Neuronal stem cell (in vitro differentiated cells): Measurements from ENCODE around the gene COL6A3.
"Not testable (repeated sequence)": the region's sequence is repeated elsewhere in the genome, so short reads cannot be mapped to it uniquely, and the experiment has no call there.

Source experiments
- DNase-seq: peaks from one replicate; pipeline ENCODE4 v3.0.0-alpha.2; 2013; ENCODE audit warnings: low spot score
- H2AFZ ChIP-seq: one replicate; pipeline ENCODE4 v1.6.1; 2013; ENCODE audit warnings: mild to moderate bottlenecking, low read length, inconsistent platforms
- H2AK5ac ChIP-seq: 2 replicates; pipeline ENCODE4 v1.6.1; 2013; ENCODE audit warnings: low read depth, mild to moderate bottlenecking, inconsistent platforms, low read length, moderate library complexity, mixed read lengths
- H2BK120ac ChIP-seq: 2 replicates; pipeline ENCODE4 v1.6.1; 2013; ENCODE audit warnings: low read depth, mild to moderate bottlenecking, inconsistent platforms, low read length, moderate library complexity, mixed read lengths
- H2BK12ac ChIP-seq: one replicate; pipeline ENCODE4 v1.6.1; 2013; ENCODE audit warnings: low read length, inconsistent platforms
- H2BK15ac ChIP-seq: 2 replicates; pipeline ENCODE4 v1.6.1; 2013; ENCODE audit warnings: mild to moderate bottlenecking, low read length, inconsistent platforms, mixed read lengths
- H2BK5ac ChIP-seq: one replicate; pipeline ENCODE4 v1.6.1; 2013; ENCODE audit warnings: inconsistent platforms, mild to moderate bottlenecking, low read length, moderate library complexity
- H3K14ac ChIP-seq: one replicate; pipeline ENCODE4 v1.6.1; 2013; ENCODE audit warnings: low read length, inconsistent platforms
- H3K18ac ChIP-seq: 2 replicates; pipeline ENCODE4 v1.6.1; 2013; ENCODE audit warnings: low read length, inconsistent platforms
- H3K23ac ChIP-seq: 2 replicates; pipeline ENCODE4 v1.6.1; 2013; ENCODE audit warnings: low read depth, mild to moderate bottlenecking, mixed read lengths, low read length, inconsistent platforms; ENCODE audit not compliant: poor library complexity
- H3K27ac ChIP-seq: replicated peaks from 3 replicates; pipeline ENCODE4 v1.5.1; 2013; ENCODE audit warnings: low read length, inconsistent platforms
- H3K27me3 ChIP-seq, 3 experiments: 2 replicates each; pipeline ENCODE4 v1.6.1; 2013; ENCODE audit warnings: low read length in 3 of 3, mild to moderate bottlenecking in 2 of 3, inconsistent platforms in 1 of 3, low read depth in 1 of 3, mixed read lengths in 1 of 3, moderate library complexity in 1 of 3; ENCODE audit not compliant: control insufficient read depth in 3 of 3, insufficient read depth in 3 of 3
- H3K36me3 ChIP-seq, 2 donors: replicated peaks in 1 of 2; 2 replicates each; pipeline ENCODE4 v1.6.1; 2013; ENCODE audit warnings: low read length in 2 of 2; ENCODE audit not compliant: control insufficient read depth in 2 of 2, insufficient read depth in 2 of 2
- H3K4ac ChIP-seq: 2 replicates; pipeline ENCODE4 v1.6.1; 2013; ENCODE audit warnings: inconsistent platforms, mild to moderate bottlenecking, low read length, moderate library complexity
- H3K4me1 ChIP-seq, 2 donors: 1 replicate in 1 of 2; 2 replicates in 1 of 2; pipeline ENCODE4 v1.6.1; 2013; ENCODE audit warnings: low read length in 2 of 2, low read depth in 1 of 2; ENCODE audit not compliant: control insufficient read depth in 2 of 2, insufficient read depth in 1 of 2
- H3K4me2 ChIP-seq: one replicate; pipeline ENCODE4 v1.6.1; 2013; ENCODE audit warnings: mild to moderate bottlenecking, low read length, inconsistent platforms; ENCODE audit not compliant: insufficient read depth, poor library complexity, severe bottlenecking
- H3K4me3 ChIP-seq, 2 donors: 2 replicates each; pipeline ENCODE4 v1.5.1; 2013; ENCODE audit warnings: low read length in 2 of 2, mild to moderate bottlenecking in 2 of 2, inconsistent platforms in 1 of 2, moderate library complexity in 1 of 2
- H3K79me1 ChIP-seq: one replicate; pipeline ENCODE4 v1.6.1; 2013; ENCODE audit warnings: low read depth, mild to moderate bottlenecking, inconsistent platforms, low read length, moderate library complexity
- H3K9ac ChIP-seq: one replicate; pipeline ENCODE4 v1.6.1; 2013; ENCODE audit warnings: mild to moderate bottlenecking, low read depth, low read length, inconsistent platforms; ENCODE audit not compliant: poor library complexity
- H3K9me3 ChIP-seq, 2 donors: replicated peaks in 1 of 2; 2 replicates each; pipeline versions ENCODE3 to v1.6.1; 2013; ENCODE audit warnings: low read length in 2 of 2, mild to moderate bottlenecking in 2 of 2, inconsistent platforms in 1 of 2, low read depth in 1 of 2, mixed read lengths in 1 of 2, moderate library complexity in 1 of 2; ENCODE audit not compliant: control insufficient read depth in 2 of 2, insufficient read depth in 1 of 2
- H4K8ac ChIP-seq: one replicate; pipeline ENCODE4 v1.6.1; 2013; ENCODE audit warnings: low read depth, mild to moderate bottlenecking, inconsistent platforms, low read length, moderate library complexity
- H4K91ac ChIP-seq: one replicate; pipeline ENCODE4 v1.6.1; 2013; ENCODE audit warnings: low read length, low read depth, mild to moderate bottlenecking, inconsistent platforms; ENCODE audit not compliant: poor library complexity
- WGBS, 2 donors: extraction: QIAGEN DNeasy Blood & Tissue Kit; methylation state at CpG; one replicate each; pipeline ENCODE4 v1.1.7; 2013; ENCODE audit warnings: missing lambda C conversion rate in 2 of 2, mixed read lengths in 1 of 2; ENCODE audit not compliant: insufficient read length in 2 of 2, insufficient replicate concordance in 1 of 2; ENCODE audit errors: extremely low coverage in 2 of 2; 5-methylcytosine and 5-hydroxymethylcytosine counted together

The COL6A3 gene

DNA sequence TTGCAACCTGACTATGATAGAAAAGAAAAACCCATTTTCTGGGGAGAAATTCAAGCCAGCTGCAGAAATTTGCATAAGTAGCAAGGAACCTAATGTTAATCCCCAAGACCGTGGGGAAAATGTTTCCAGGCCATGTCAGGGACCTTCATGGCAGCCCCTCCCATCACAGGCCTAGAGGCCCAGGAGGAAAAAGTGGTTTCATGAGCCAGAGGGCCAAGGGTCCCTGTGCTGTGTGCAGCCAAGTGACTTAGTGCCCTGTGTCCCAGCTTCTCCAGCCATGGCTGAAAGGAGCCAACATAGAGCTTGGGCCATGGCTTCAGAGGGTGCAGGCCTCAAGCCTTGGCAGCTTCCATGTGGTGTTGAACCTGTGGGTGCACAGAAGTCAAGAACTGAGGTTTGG lies 110.7 kb downstream of the COL6A3 start:
- not testable (repeated sequence) for H3K18ac ChIP-seq, H3K27ac ChIP-seq

DNA sequence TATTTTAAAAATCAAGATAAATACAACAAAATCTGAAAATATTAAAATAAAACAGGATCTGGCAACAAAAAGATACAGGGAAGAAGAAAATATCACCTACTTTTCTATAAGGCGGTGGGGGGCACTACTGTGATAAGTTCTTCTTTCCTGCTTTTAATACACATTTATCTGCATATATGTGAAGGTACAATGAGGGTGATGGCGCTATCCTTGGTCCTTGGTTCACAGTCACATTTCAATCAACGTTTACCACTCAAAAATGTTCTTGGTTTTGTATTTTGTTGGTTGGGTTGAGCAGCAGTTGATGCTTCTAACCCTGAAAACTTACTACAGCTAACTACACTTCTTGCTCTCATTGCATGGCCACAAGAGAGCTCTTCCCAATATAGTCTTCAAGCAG lies 112.4 kb downstream of the COL6A3 start:
- H2AK5ac ChIP-seq: no peak overlapping the region
- no peak overlapping the region for H3K23ac ChIP-seq
- H3K9ac ChIP-seq: no peak overlapping the region
- no peak for DNase-seq
- H3K27ac ChIP-seq: no peak overlapping the region
- H3K79me1 ChIP-seq: no peaks in the 10 kb centered on the region
- H2BK5ac ChIP-seq: no peak overlapping the region
- H3K4me1 ChIP-seq: peaks cover 0 to 3% of the 10 kb centered on the region in 2 donors
- H4K91ac ChIP-seq: no peak overlapping the region
- no peak overlapping the region for H3K4ac ChIP-seq
- no peak overlapping the region for H2BK15ac ChIP-seq
- no peak overlapping the region for H3K4me3 ChIP-seq
- no peak overlapping the region for H3K4me2 ChIP-seq
- H2BK120ac ChIP-seq: no peak overlapping the region
- H3K18ac ChIP-seq: no peak overlapping the region
- no peak overlapping the region for H2BK12ac ChIP-seq
- peaks cover 0 to 4% of the 10 kb centered on the region in 2 donors for H3K9me3 ChIP-seq
- no peaks in the 10 kb centered on the region for H3K36me3 ChIP-seq
- no CpG with 5 or more reads among the region's 3 CpGs for WGBS, 2 donors
- no peaks in the 10 kb centered on the region for H3K27me3 ChIP-seq
- no peak overlapping the region for H2AFZ ChIP-seq
- no peak overlapping the region for H4K8ac ChIP-seq
- H3K14ac ChIP-seq: no peak overlapping the region

More for the DNA sequence above, 110.7 kb downstream of the COL6A3 start:
- not testable (repeated sequence) for H2BK5ac ChIP-seq, H3K27me3 ChIP-seq, H3K79me1 ChIP-seq, H3K4me1 ChIP-seq, H3K23ac ChIP-seq, H4K91ac ChIP-seq, H3K4me3 ChIP-seq, H3K36me3 ChIP-seq, H2AK5ac ChIP-seq, H3K14ac ChIP-seq, H3K4ac ChIP-seq, DNase-seq, H3K9ac ChIP-seq, H2AFZ ChIP-seq, H3K4me2 ChIP-seq, H3K9me3 ChIP-seq, H2BK12ac ChIP-seq, H2BK15ac ChIP-seq, H4K8ac ChIP-seq, H2BK120ac ChIP-seq
- WGBS, 2 donors: no CpG with 5 or more reads among the region's 1 CpG

DNA sequence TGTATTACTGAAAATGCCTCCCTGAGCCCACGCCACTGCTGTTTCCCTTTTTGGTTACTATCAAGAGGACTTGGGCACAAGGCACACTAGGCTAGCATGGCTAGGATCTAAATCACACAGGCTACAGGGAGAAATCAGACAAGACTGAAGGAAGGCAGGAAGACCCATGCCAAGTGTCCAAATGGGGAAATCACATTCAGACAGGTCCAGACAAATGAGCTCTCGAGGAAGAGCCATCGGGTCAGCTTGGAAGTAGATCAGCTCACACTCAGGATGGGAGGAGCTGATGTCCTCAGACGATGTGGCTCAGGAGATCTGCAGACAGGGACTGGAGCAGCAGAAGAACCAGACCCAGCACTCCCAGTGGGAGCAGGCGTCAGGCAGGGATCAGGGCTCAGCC lies 113.2 kb downstream of the COL6A3 start:
- Histone ChIP-seq H3K27me3 (no peaks in the 10 kb centered on the region), H2BK120ac (no peak overlapping the region), H4K91ac (no peak overlapping the region), H2BK15ac (no peak overlapping the region), H3K4me1 (peaks cover 0 to 3% of the 10 kb centered on the region in 2 donors), H3K4ac (no peak overlapping the region), H3K9ac (no peak overlapping the region), H3K9me3 (peaks cover 0 to 4% of the 10 kb centered on the region in 2 donors), H3K4me3 (no peak overlapping the region), H3K14ac (no peak overlapping the region), H2AK5ac (no peak overlapping the region), H3K23ac (no peak overlapping the region), H2AFZ (no peak overlapping the region), H3K4me2 (no peak overlapping the region), H4K8ac (no peak overlapping the region), H3K27ac (no peak overlapping the region), H2BK5ac (peak overlapping the region; percentile 75), H3K79me1 (no peaks in the 10 kb centered on the region), H2BK12ac (no peak overlapping the region), H3K36me3 (no peaks in the 10 kb centered on the region), H3K18ac (no peak overlapping the region)
- DNase-seq: no peak
- WGBS, 2 donors: no CpG with 5 or more reads among the region's 5 CpGs

DNA sequence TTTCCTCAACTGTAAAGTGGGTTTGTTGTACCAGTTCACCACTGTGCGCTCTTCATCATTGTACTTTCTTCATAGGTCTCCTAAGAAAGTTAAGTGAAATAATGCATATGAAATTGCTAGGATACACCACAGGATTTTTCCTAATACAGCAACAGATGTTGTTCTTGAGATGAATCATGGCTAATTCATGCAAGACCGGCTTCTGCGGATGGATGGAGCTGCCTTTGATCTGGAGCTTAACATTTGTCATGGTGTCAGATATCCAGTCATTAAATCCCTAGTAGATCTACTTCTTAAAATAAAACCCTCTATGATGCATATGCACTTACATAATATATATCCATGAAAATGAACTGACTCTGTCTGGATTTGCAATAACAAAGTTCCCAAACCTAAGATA lies 114.1 kb downstream of the COL6A3 start:
- Histone ChIP-seq H3K27me3 (no peaks in the 10 kb centered on the region), H4K8ac (no peak overlapping the region), H3K79me1 (no peaks in the 10 kb centered on the region), H3K23ac (no peak overlapping the region), H3K18ac (no peak overlapping the region), H3K4me3 (no peak overlapping the region), H2BK15ac (no peak overlapping the region), H3K14ac (no peak overlapping the region), H3K4me2 (no peak overlapping the region), H2BK5ac (no peak overlapping the region), H2BK120ac (no peak overlapping the region), H2BK12ac (no peak overlapping the region), H3K27ac (no peak overlapping the region), H2AK5ac (no peak overlapping the region), H3K4ac (no peak overlapping the region), H3K9ac (no peak overlapping the region), H3K36me3 (no peaks in the 10 kb centered on the region), H3K4me1 (peaks cover 0 to 3% of the 10 kb centered on the region in 2 donors), H4K91ac (no peak overlapping the region), H2AFZ (no peak overlapping the region), H3K9me3 (peaks cover 0 to 4% of the 10 kb centered on the region in 2 donors)
- no CpG with 5 or more reads among the region's 3 CpGs for WGBS, 2 donors
- no peak for DNase-seq
